ENCODE data around the gene AMFR.

AMFR gene

DNA sequence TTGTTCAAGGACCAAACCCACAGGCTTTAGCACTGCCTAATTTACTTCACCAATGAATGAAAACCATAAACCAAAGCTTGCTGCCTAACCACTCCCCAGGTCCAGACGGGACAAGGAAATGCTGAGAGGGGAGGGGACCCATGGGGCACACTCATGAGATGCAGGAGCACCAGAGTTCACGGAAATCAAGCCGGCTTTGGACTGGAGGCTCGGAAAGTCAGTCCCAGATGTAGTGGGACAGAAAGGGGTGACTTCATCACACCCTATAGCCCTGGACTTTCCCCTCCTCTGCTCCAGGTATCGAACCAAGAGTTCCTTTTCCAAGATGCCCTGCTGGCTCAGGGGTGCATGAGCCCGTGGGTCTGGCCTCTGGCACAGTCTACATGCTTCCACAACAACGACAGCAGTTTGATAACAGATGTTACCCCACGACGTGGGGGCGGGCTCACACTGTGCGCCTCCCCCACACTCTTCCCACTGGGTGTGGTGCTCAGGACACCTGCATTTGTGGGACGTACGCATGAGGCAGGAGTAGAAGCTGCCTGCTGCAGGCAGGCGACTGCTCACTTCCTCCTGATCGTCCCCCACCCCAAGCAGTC, 63.2 kb downstream of the AMFR start:
- DNase-seq: no peak

DNA sequence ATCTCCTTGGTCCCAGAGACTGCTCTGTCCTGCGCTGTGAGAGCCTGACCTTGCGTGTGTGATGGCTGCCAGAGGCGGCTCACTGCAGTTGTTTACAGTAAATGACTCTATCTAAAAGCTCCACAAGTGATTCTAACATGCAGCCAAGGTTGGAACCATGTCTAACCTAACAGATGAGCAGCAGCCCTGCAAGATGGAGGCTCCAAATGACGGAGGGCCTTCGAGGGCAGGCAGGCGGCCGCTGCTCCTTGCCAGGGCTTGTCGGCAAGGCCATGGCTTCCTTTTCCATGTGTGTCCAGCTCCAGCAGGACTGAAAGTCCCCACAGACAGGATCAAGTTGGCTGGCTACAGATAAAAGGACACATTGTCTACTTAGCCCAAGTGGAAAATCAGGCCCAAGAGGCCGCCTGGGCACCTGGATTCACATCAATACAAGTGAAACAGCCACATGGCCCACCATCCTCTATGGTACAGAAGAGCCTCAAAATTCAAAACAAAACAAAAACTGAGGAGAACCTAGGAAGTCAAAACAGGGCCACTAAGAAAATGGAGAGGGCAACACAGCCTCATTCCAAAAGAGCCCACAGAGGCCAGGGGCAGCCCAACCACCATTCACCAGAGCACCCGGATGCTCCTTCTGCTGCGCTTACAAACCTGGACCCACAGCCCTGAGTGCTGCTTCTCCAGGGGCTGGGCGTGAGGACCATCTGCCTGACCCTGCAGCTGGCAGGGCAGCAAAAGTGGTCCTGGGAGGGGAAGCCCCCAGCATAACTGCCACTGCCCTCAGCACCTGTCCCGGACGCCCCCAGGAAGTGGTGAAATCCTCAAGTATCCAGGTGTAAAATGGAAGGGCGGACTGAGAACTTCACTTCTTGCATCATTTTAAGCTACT, 65.0 kb downstream of the AMFR start:
- no peak for DNase-seq

DNA sequence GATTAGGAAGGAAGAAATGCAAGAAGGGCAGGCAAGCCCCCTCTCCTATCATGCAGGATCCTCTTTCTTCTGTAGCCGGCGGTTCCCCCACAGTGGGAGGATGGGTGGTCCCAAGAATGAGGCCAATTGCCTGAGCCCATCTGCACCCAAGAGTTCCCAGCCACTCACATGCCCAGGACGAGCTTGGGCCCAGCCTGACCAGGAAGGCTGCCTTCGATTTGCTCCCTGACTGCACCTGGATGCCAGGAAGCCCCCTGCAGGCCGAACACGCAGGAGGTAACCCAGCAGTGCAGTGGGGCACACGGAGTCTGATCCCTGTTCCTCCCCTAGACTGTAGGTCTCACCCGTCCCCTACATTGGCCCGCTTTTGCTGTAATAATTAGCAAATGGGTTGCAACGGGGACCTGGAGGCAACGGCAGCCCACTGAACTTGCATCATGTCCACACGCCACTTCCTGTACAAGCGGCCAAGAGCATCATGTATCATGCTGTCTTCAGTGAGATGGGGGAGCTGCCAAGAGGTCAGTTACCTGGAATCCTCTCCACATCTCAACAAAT, 67.5 kb downstream of the AMFR start:
- no peak for DNase-seq

DNA sequence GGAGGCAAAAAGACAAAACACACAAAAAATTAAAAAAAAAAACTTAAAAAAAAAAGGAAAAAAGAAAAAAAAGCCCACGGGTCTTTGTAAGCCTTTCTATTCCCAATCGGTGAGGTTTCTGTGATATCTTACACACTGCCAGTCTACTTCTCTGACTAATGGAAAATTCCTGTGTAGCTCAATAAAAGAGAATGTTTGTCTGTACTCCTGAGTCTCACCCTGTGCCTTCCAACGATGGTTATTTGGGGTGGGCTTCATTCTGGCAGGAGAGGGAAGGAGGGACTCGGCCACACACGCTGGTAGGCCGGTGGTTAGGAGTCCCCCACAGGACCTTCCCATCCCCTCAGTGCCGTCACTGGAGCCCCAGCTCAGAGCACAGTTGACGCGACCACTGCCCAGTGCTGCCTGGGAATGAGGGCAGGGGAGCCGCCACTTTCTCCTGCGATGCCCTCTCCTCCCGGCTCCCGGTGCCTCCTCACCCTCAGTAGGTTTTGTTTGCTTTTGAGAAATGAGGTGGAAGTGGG, 68.0 kb downstream of the AMFR start:
- DNase-seq: peak; percentile 44

DNA sequence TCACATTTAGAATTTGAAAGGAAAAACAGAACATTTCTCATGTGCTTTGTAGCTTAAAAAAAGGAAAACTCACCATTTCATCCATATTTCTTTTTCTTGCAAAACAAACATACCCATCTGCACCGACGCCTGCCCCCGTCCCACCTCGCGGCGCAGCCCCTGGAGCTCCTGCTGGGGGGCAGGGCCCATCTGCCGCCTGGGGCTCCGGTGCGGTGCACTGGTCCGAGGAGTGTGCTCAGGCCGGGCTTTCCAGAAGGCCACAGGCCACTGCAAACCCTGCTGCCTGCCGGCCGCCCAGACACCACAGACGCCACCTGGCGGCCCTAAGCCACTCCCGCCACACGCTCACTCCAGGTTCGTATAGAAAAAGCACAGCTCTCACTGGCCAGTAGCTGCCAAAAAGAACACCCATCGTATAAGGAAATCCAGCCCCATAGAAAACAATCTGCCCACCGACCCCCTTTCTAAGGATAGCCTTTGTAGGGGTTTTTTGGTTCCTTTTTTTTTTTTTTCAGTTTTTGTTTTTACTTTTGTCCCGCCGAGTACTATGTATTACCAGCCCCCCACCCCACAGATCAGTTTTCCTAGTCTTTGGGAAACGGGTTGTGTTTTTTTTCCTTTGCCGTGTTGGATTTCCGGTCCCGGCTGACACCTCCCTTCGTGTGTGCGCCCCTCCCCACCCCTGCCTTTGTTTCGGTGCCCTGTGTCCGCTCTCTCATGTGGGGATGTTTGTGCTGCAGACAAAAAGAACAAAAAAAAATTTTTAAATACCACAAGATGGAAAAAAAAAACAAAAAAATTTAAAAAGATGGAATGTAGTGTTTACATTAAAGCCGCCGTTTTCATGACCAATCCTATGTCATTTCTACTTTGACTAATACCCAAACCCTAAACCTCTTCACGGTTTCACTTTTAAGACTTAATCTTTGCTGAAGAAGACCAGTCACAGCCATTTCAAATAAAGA, 68.8 kb downstream of the AMFR start:
- DNase-seq: peak; percentile 95

DNA sequence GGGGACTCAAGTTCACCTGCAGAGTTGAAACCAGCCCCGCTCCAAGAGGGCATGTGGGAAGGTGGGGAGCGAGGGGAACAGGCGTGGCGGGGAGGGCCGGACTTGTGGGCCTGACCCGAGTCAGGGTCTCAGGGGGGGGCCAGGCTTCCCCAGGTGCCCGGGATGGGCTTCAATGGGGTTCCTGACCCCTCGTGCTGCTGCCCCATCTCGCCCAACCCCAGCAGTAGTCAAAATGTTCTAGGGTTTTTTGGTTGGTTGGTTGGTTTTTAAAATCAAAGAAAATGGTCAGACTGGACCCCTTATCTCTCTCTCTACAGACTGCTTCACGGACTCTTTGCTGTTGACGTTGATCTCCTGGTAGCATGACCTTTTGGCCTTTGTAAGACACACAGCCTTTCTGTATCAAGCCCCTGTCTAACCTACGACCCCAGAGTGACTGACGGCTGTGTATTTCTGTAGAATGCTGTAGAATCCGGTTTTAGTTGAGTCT, 69.5 kb downstream of the AMFR start:
- no peak for DNase-seq

DNA sequence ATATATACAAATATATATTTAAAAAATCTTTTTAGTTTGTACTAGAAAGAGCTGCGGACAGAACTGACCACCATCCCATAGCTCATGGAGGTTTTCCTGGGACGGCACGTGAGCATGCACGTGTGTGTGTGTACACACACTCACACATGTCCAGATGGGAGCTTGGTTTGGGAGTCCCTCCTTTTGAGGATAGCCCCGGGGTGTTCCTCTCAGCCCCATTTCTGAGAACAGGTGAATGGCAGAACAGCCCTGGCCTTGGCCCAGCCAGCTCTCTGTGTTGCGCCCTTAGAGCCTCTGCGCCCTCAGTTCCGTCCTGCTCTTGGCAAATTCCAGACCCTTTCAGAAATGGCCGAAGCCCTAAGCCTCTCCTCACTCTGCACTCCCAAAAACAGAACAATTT, 70.1 kb downstream of the AMFR start:
- no peak for DNase-seq

DNA sequence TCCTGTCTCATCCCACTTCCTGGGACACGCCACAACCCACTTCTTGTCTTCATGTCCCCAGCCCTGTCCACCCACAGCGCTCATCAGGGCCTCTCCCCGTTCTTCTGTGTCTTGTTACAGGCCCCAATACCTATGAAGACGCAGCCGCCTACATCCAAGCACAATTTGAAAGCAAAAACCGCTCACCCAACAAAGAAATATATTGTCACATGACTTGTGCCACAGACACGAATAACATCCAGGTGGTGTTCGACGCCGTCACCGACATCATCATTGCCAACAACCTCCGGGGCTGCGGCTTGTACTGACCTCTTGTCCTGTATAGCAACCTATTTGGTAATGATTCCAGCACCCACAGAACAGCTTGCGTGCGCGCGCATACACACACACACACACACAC, 70.6 kb downstream of the AMFR start:
- no peak for DNase-seq

DNA sequence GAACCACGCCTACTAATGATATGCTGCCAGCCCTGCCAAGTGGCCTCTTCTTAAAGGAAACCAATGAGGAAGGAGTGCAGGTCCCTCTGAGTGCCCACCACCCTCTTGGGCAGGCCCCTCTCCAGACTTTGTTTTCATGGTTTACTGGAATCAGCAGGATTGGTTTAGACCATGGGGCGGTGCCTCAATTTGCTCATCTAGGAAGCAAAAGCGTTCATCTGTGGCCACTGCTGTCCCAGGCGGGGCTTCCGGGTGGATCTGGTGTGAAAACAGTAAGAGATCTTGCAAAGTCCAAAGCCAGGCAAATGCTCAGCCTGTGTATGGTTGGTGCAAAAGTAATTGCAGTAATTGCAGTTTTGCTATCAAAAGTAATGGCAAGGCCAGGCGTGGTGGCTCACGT, 71.3 kb downstream of the AMFR start:
- DNase-seq: no peak

DNA sequence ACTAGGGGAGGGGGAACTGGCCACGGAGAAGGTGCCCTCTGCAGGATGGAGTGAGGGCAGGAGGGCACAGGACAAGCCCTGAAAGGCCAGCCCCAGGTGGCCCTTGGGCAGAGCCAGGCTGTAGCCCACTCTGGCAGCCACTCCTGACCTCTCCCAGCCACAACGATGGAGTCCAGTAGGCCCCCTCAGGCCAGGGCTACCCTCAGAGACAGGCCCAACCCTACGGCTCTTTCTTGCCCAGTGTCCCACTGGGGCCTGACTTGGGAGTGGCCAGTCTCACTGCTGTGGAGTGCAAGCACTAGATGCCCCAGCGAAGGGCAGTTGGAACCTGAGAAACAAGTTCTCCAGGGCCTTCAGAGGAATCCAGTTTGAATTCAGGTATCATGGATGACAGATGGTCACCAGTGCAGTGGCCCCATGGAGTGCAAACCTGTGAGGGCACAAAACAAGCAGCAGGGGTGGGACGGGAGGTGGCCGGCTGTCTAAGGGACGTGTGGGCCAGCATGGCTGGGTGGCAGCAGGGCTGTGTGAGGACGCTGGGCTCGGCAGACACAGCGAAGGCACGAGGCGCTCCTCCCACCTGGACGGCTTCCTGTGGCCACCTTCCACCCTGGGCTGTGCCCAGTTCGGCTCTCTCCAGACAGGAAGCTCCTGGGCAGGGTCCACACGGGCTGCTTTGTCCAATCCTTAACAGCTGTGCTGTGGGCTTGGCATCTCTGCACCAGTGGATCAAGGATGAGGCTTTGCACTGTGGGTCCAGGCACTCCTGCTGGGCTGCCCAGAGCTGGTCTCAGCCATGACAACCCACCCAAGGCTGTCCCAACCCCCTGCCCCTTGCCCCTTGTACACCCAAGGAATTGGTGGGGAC, 72.1 kb downstream of the AMFR start:
- no peak for DNase-seq

DNA sequence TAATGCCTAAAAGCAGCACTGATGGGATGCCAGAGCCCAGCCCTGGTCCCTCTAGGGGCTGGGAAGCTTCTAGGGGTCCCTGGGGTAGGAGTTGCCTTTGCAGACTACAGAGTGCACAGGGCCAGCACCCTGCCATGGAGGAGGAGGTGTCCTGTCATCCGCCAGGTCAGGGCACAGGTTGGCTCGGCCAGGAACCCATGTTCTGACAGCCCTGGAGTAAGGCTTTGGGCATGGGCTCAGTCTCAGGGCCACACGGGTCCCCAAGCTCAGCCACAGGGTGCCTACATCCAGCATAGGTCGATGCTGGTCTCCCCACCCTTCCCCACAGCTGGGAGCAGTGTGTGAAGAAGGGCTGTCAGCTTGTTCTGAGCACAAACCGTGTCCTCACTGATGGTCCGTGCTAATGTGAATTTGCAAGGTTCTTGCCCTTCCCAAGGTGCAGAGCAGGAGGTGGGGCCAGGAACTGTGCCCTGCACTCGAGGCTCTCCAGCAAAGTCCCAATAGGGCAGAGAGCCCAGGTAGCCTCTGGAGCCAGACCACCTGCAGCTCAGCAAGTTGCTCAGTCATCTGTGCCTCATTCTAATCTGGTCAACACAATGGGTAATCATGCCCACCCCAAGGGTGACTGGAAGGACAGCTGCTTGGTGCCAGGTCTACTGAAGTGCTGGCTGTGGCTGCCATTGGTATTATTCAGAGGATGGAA, 72.8 kb downstream of the AMFR start:
- DNase-seq: no peak

DNA sequence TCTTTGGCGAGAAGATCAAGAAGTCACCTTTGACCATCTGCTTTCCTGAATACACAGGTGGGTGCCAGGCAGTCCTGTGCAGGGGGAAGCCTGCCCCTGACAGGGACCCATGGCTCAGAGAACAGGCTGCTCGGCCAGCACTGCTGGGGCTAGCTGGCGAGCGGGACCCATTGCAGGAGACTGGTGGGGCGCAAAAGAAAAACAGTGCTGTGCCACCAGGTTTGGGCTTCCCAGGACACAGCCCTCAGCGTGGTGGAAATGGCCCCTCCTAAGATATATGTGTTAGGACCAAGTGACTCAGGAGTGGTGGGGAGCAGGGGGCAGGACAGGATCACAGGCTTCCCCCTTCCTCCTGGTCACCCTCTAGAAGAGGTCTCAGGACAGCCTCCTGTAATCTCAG, 73.9 kb downstream of the AMFR start:
- no peak for DNase-seq

DNA sequence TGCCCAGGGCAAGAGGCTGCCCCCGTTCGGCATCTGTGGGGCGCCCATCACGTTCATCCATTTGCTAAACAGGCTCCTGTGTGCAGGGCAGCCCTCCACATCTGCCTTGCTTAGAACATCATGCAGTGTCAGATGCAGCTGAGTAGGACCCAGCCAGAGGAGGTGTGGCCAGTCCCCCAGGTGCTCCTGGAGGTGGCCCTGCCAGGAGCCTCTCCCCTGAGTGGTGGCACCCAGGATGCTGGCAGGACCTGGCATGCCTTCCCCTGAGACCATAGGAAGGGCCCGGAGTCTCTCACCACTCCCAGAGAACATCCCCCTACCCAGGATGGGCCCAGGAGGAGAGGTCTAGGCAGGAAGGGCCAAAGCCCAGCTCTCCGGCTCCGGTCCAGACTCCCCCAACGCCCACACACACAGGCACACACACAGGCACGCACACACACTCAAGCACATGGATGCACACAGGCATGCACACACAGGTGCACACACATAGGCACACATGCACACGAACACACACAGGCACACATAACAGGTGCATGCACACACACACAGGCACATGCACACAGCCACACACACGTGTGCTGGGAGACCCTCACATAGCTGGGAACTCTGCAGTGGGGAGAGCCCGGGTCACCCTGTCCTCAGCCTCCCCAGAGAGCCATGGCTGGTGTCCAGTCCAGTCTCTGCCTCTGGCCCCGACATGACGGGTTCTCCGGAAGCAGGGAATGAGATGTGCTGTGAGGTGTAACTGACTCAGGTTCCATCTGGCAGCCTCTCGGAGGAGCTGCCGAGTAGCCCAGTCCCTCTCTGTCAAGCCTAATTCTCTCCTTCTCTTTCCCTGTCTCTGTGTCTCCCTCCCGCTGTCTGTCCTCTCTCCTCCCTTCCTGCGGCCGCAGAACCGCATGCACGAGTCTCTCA, 74.6 kb downstream of the AMFR start:
- no peak for DNase-seq

DNA sequence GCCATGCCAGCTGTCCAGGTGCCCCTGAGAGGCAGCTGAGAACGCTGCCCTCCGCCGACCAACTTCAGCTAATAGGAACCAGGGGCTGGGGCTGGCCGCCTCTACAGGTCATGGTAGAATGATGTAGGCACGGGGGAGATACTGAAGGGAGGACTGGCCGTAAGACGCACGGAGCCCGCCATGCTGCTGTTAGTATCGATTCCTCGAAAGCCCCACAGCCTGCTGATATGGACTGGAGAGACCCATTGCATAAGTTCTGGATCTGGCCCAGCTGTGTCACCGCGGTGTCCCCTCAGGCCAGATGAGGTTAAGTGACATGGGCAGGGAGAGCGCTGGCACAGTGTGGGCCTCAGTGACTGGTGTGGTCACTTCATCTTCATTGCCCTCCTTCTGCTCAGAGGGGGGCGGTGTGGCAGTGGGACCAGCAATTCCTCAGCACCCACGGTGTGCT, 75.6 kb downstream of the AMFR start:
- DNase-seq: no peak

DNA sequence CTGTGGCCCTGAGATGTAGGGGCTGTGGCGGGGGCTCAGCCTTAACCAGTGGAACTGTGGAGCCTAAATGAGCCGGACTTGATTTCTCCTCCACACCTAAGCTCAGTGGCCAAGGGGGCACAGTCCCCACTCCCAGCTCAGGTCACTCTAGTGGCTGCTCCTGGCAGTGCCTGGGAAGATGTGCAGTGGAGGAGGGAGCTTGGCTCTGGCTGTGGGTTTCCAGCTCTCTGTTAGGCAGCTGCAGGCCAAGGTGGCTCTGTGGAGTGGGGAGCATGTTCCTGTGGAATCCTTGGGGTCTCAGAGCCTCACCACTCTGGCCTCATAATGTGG, 76.3 kb downstream of the AMFR start:
- no peak for DNase-seq

DNA sequence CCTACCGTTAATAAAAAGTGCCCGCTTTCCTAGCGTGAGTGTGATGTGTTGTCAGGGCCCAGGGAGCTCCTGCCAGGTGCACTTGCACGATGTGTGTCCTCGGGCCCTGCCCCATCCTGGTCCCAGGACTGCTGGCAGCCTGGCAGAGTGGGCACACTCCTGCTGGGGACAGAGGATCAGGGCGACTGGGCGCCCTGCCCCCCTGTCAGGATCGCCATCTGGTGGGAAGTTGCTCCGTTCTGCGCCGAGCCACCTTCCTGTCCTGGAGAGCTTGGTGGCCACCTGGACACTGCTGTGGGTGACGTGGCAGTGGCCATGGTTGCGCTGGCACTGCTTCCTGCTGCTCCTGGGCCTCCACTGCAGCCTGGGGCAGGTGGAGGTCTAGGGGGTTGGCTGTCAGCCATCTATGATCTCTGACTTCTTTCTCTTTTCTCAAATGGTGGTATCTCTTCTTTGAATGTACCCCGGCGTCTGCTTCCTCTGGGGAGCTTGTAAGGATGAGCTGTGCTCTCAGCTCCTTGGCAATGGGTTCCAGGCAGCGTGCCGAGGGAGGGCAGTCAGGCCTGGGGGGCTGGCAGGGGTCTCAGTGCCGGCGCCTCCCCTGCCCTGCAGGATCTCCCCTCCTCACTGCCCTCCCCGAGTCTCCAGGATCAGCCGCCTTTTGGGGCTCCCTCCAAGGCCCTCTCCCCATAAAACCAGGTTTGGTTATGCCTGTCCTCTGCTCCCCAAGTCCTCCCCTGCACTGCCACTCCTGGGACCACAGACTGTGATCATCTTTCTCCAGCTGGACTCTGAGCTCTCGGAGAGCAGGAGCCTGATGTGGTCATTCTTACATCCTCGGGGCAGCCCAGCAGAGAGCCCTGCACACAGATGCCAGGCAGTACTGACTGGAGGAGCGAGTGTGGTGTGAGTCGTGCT, 76.9 kb downstream of the AMFR start:
- no peak for DNase-seq

DNA sequence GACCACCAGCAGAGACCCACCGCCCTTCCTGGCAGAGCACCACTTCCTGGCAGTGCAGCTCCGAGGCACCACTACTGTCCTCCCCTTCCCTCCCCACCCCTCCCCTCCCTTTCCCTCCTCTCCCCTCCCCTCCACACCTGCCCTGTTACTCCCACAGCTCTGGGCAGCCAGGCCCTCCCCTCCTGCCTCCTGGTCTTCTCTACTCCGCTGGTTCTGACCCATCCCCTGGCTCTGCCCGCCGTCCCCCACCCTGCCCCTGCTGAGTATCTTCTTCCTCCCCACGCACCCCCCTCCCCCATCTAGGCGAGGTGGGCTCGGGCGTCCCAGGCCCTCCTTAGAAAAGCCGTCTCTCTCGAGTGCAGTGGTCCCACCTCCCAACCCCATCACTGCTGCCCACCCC, 77.7 kb downstream of the AMFR start:
- no peak for DNase-seq

DNA sequence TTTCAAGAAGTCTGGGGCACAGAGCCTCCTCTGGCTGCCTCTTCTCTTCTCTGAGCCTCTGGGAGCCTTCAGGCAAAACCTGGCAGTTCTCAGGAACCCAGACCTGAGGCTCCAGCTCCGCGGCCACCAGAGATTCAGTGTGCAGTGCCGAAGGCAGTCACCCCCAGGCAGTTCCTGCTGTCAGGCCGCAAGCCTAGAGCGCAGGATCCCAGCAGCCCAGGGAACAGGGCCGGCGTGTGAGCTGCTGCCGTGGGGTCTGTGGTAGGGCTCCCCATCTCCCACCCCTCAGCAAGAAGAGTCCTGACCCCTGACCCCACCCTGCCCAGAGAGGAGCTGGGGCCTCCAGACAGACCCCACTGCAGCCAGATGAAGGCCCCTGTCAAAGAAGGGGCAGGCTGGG, 78.2 kb downstream of the AMFR start:
- no peak for DNase-seq
